ENCODE results near the gene PDE6A.
"Not testable (repeated sequence)": the region's sequence is repeated elsewhere in the genome, so short reads cannot be mapped to it uniquely, and the experiment has no call there.

Gene PDE6A

DNA sequence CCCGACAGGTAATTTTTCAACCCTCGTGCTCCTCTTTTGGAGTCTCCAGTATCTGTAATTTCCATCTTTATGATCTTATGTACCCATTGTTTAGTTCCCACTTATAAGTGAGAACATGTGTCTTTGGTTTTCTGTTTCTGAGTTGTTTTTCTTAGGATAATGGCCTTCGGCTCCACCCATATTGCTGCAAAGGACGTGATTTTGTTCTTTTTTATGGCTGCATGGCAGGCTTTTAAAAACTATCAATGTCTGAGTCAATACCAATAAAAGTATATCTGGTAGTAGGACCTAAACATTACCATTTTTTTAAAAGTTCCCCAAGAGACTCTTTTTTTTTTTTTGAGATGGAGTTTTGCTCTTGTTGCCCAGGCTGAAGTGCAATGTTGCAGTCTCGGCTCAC, 12.1 kb upstream of the PDE6A start:
- no peak overlapping the region for H3K27ac ChIP-seq
- TF ChIP-seq, protein P1, sequence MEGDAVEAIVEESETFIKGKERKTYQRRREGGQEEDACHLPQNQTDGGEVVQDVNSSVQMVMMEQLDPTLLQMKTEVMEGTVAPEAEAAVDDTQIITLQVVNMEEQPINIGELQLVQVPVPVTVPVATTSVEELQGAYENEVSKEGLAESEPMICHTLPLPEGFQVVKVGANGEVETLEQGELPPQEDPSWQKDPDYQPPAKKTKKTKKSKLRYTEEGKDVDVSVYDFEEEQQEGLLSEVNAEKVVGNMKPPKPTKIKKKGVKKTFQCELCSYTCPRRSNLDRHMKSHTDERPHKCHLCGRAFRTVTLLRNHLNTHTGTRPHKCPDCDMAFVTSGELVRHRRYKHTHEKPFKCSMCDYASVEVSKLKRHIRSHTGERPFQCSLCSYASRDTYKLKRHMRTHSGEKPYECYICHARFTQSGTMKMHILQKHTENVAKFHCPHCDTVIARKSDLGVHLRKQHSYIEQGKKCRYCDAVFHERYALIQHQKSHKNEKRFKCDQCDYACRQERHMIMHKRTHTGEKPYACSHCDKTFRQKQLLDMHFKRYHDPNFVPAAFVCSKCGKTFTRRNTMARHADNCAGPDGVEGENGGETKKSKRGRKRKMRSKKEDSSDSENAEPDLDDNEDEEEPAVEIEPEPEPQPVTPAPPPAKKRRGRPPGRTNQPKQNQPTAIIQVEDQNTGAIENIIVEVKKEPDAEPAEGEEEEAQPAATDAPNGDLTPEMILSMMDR (conservative IDR thresholded peaks at IDR 0.05; ENCODE audit: low read depth) = no peak
- CTCF ChIA-PET = no interaction called here
- no peak for DNase-seq (ENCODE audit: low spot score)
- POLR2A ChIA-PET (ENCODE audit: low non-redundant PET) = no interaction called here

DNA sequence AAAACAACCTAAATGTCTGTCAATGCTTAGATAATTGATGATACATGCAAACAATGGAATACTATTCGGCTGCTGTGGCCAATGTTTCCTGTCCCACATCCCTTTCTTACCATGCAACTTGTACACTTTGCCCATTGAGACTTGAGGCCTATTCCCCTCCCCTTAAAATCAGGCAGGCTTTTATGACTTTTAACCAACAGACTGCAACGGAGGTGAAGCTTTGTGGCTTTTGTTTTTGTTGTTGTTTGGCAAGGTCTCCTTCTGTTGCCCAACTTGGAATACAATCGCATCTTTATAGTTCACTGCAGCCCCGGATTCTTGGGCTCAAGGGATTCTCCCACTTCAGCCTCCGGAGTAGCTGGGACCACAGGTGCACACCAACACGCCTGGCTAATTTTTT, 10.2 kb upstream of the PDE6A start:
- no peak overlapping the region for H3K27ac ChIP-seq
- ChIA-PET POLR2A (ENCODE audit: low non-redundant PET) (no interaction called here), CTCF (no interaction called here)
- TF ChIP-seq, protein P1 (conservative IDR thresholded peaks at IDR 0.05; ENCODE audit: low read depth) = no peak
- DNase-seq (ENCODE audit: low spot score) = no peak

DNA sequence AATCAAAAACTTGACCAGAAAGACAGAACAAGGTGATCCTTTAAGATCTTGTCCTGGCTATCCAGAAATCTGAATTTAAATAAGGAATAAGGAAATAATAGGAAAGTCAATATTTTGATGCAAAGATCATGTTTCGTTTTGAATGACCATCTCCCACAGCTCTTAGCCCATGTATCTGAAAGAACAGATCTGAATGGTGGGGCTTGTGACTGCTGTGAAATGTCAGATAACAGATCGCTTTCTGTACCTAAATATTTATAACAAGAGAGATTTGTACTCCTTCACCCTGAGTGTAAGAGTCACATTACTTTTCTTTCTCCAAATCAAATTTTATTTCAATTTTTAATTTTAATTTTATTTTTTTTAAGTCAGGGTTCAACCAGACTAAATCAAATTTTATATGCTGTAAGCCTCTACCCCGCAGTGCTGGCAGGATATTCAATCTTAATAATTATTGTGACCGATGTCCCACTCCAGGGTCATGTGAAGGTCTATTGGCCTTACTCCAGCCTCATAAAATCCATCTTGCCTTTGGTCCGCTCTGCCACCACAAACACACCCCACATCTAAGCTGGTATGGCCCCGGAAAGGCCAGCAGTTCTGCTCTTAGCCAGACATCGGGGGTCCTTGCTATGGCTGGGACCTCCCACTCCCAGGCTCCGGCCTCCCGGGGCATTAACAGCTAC, 9.0 kb upstream of the PDE6A start:
- H3K27ac ChIP-seq = no peak overlapping the region
- TF ChIP-seq, protein P1 (conservative IDR thresholded peaks at IDR 0.05; ENCODE audit: low read depth) = no peak
- CTCF ChIA-PET = interaction anchor here (0.5 to 0.7 kb wide), 2 partner anchors 53 to 59 kb away, joined by 3 read pairs; no protein-coding TSS in a partner anchor
- no peak for DNase-seq (ENCODE audit: low spot score)
- POLR2A ChIA-PET (ENCODE audit: low non-redundant PET) = no interaction called here

DNA sequence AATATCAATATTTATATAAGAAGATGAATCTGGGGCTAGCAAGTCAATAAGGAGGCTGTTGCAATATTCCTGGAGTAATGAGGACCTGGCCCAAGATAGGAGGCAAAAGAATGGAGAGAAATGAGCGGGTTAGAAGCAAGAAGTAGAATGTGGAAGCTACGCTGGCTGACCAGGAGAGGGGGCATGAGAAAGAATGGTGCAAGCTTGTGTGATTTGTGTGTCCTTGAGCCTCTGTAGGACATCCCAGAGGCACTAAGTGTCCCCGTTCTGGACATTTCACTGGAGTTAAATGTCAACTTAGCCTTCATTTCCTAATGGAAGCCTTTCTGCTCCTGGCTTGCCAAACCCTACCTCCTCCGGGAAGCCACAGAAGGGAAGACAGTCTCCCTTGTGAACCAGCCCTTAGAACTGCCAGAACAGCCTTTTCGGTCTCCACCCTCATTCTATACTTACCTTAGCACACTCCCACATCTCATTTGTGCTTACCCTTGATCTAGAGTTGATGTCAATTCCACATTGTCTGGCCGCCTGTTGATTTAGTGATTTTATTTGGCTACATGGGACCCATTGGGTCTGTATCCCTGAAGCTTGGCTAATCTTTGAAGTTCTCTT, 6.7 kb upstream of the PDE6A start:
- DNase-seq (ENCODE audit: low spot score) = no peak
- ChIA-PET CTCF (interaction anchor here (0.6 to 0.8 kb wide), 4 partner anchors 17 to 284 kb away, joined by 3 read pairs; no protein-coding TSS in a partner anchor), POLR2A (ENCODE audit: low non-redundant PET) (no interaction called here)
- no peak overlapping the region for H3K27ac ChIP-seq
- TF ChIP-seq, protein P1 (conservative IDR thresholded peaks at IDR 0.05; ENCODE audit: low read depth) = no peak

DNA sequence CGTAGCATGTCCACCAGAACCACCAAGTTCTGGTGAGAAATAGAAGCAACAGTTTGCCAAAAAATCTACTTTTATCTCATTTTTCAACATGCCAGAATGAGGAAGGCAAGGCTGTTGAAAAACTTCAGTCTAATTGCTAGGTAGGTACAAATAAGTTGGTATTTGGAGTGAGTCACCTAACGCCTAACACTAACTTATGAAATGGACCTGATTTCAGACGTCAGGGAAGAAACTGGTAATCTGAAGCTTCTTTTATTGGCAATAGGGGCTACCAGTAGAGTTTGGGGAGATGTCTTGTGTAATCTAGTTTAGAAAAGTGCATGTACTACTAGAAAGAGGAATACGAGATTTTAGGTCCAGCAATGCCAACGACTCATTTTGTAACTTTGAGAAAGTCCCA, 4.4 kb upstream of the PDE6A start:
- ChIA-PET POLR2A (ENCODE audit: low non-redundant PET) (no interaction called here), CTCF (interaction anchor here (1.4 to 2.6 kb wide), 2 partner anchors 10 to 112 kb away, joined by 4 to 16 read pairs; partner anchors contain the start of gene SLC26A2)
- no peak overlapping the region for H3K27ac ChIP-seq
- TF ChIP-seq, protein P1 (conservative IDR thresholded peaks at IDR 0.05; ENCODE audit: low read depth) = no peak
- no peak for DNase-seq (ENCODE audit: low spot score)

DNA sequence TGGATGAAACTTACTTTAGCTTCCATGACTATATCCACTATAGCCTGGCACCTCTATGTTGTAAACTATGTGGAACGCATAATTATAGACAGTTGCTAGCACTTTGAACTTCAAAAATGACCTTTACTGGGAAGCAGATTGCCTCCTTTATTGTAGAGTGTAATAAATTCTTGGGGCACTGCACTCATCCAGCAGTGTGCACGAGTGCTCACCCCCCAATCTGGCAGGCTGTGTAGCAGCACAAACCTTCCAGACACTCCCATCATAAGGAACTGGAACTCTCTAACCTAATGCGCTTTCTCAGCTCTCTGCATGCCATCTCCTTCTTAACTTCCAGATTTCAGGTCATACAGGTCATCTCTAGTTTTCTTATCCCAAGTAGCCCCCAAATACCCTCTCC, 1.5 kb upstream of the PDE6A start:
- ChIA-PET POLR2A (ENCODE audit: low non-redundant PET) (no interaction called here), CTCF (interaction anchor here (0.6 to 2.6 kb wide), 3 partner anchors 13 to 382 kb away, joined by 3 to 16 read pairs (median 5); partner anchors contain the start of gene SLC26A2)
- TF ChIP-seq, protein P1 (conservative IDR thresholded peaks at IDR 0.05; ENCODE audit: low read depth) = no peak
- no peak overlapping the region for H3K27ac ChIP-seq
- no peak for DNase-seq (ENCODE audit: low spot score)

DNA sequence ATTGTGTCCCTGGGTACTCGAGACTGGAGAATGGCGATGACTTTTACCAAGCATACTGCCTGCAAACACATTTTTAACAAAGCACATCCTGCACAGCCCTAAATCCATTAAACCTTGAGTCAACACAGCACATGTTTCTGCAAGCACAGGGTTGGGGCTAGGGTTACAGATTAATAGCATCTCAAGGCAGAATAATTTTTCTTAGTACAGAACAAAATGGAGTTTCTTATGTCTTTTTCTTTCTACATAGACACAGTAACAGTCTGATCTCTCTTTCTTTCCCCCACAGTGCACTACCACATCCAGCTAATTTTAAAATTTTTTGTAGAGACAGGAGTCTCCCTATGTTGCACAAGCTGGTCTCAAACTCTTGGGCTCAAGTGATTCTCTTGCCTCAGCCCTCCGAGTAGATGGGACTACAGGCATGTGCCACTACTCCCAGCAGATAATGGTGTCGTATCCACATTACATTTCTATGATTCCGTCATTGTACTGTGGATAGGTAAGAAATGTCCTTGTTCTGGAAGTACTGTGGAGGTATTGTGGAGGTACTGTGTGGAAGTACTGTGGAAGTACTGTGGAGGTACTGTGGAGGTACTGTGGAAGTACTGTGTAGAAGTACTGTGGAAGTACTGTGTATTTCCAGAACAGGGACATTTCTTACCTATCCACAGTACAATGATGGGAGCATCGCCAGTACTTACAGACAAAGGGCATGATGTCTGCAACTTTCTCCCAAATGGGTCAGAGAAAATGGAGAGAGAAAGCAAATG, 1.2 kb downstream of the PDE6A start:
- H3K27ac ChIP-seq = peak overlapping the region; percentile 85
- POLR2A ChIA-PET (ENCODE audit: low non-redundant PET); DNase-seq (ENCODE audit: low spot score): not testable (repeated sequence)
- CTCF ChIA-PET = interaction anchor here (0.7 kb wide), 1 partner anchor 91 kb away, joined by 3 read pairs; no protein-coding TSS in a partner anchor

DNA sequence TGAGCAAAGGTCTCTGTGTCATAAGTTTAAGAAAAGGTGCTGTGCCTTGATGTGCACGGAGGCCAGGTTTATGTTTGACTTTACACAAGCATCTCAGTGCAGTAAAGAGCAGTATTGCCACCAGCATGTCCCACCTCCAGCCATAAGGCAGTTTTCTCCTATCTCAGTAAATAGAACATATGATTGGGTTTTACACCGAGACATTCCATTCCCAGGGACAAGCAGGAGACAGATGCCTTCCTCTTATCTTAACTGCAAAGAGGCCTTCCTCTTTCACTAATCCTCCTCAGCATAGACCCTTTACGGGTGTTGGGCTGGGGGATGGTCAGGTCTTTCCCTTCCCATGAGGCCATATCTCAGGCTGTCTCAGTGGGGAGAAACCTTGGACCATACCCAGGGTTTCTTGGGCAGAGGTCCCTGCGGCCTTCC, 1.8 kb downstream of the PDE6A start:
- POLR2A ChIA-PET (ENCODE audit: low non-redundant PET); CTCF ChIA-PET; DNase-seq (ENCODE audit: low spot score): not testable (repeated sequence)
- peak overlapping the region; percentile 85 for H3K27ac ChIP-seq

Measured in RWPE1 (cell line).